Activated T-cell treated with anti-CD3 and anti-CD28 coated beads for 48 hours (primary cell): ENCODE data around the gene CHST11.

ENCODE experiments used
- DNase-seq: peaks from one replicate; pipeline ENCODE4 v3.0.0-alpha.2; 2020; ENCODE audit warnings: low read depth

CHST11 gene

DNA sequence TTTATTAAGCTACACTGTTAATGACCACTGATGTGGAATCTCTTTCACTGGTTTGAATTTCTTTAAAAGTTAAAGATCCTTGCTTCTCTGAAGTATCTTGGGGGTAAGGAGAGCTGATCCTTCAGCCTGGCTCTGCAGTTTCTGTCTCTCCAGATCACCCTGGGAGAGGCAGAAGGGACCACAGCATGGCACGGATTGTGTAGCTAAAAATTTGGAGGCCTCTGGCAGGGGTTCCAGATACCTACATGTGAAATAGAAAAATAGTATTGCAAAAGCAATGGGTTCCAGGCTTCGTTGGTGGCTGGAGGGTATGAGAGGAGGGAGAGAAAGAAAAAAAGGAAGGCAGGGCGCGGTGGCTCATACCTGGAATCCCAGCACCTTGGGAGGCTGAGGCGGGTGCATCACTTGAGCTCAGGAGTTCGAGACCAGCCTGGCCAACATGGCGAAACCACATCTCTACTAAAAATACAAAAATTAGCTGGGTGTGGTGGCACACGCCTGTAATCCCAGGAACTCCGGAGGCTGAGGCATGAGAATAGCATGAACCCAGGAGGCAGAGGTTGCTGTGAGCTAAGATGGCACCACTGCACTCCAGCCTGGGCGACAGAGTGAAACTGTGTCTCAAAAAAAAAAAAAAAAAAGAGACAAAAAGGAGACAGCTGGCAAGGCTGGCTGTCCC is 3.4 kb downstream of the CHST11 start:
- DNase-seq, result no peak

DNA sequence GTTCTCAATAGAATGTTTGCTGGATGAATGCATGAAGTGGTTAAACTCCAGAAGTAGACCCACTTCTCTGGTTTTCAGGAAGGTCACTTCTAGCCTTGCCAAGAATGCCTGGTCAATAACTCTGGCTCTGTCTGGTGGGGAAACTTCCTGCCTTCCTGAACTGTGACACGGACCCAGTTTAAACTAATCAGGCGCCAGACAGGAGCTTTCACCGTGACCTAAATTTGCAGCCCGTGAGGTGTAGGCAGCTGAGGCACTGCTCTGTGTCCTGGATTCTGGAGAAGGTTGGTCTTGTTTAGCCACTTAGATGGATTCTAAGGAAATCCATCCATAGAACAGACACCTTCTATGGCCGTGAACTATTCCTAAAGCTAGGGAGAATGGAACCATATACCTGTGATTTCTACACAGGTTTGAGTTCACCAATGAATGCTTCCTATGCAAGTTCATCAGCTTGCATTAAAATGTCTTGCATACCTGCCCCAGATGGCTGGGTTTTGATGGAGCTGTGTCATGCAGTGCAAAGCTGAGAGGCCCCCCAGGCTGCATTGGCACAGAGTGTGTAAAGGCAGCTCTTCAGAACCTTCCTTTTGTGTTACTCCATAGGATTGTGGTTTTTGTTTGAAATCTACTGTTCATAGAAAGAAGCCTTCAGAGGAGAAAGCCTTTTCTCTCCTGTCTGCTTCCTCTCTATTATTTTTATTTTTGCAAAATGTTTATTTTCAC is 4.4 kb downstream of the CHST11 start:
- DNase-seq, result no peak

DNA sequence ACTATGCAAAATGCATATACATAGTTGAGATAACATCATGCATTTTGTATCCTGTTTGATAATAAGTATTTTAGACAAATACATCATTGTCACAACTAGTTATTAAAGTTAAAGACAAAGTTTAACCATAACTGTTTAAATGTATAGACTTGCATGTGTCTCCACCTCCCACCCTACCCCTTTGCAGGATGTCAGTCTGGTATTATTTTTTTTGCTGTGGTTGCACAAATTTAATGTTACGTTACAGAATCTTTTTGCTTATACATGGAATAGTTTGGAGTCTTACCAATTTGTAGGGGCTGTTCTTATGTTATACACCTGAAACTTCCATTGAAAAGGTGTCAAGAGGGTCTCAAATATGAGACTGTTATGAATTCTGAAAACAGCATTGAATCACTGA is 5.6 kb downstream of the CHST11 start:
- DNase-seq, result no peak

DNA sequence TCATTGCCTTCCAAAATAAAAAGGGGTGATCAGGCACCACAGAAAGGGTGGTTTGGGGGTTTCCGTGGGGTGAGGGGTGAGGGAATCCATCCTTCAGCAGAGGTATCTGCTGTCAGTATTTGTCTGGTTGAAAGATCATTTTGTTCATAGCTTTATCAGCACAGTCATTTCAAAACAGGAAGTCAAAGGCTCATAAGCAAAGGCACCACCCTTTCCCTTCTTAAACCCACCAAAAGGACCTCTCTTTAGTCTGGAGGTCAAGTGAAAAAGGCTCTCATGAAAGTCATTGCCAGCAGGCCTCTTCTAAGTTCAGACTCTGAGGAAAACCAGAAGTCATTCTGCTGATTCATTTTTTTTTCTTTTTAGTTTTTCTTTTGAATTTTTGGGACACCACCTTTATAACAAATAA is 6.2 kb downstream of the CHST11 start:
- no peak for DNase-seq

DNA sequence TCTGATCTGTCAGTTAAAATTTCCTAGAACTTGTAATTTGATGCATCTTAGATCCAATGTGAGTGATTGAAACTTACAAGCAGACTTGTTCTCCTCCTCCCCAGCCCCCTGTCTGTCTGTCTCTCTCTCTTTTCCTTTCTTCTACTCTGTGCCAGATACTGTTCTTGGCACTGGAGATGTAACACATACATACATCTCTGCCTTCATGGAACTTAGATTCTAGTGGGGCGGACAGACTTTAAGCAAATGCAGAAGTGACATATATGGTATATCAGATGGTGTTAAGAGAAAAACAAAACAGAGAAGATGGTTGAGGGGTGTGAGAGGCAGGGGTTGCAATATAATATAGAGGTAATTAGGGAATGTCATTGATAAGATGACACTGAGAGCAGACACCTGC is 6.6 kb downstream of the CHST11 start:
- DNase-seq, result no peak

DNA sequence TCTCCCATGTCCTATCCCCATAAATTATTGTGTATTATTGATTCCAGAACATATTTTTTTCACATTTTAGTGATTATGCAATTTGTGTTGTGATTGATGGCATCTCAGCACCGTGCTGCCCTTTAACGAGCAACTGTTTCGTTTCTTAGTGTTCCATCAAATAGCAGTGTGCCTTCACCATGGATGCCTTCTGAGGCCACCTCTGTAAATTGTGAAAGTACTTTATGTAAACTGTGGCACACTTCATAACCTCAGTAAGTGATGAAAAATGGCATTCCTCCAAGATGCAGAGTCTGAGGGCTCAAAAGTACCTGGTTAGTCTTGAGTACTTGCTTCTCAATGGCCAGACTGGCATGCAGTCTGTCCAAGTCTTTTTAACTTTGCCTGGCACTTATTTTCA is 8.2 kb downstream of the CHST11 start:
- DNase-seq, result no peak

DNA sequence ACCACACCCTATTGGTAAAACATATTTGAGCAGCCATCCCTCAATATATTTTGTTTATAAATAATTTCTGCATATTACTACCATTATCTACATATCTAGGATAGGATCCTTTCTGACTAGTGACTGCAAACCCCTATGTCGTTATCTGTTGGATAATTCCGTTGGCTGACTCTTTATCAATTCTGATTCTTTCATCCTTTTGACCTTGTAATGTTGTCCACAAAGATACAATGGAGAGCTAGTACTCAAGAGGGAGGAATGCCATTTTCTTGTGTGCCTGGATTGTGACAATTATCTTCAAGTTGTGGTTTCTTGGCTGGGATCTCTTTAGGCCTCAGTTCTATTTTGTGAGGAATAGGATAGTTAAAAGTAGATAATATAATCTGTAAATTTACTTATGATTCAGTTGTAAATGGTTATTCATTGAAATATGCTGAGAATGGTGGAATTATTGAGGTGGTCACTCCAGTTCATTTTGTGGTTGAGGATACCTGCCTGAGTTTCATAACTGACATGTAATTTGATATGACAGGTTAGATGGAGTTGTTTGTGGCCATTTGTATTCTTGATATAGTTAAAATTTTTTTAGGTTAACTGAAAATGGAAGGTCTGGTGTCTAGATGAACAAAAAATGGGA is 10.1 kb downstream of the CHST11 start:
- DNase-seq, result no peak

DNA sequence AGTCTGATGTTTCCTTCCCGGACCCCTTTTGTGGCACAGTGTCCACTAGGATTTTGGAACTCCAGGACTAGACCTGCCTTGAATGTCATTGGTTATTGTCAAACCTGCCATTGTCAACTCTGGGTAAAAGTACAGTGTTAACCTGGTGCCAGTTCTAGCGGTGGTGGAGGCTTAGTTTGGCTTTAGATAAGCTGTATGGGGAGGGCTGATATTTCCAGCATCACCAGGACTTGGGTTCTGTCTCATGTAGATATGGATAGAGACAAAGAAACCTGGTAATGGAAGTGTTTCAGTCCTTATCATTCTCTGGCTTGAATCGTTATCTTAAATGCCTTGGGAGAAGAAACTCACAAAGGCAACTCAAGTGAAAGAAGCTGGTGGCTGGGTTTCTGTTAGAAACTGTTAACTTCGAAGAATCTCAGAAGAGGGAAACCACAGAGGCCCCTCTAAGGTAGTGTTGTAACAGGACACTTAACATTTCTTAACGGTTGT is 10.6 kb downstream of the CHST11 start:
- DNase-seq, result no peak

DNA sequence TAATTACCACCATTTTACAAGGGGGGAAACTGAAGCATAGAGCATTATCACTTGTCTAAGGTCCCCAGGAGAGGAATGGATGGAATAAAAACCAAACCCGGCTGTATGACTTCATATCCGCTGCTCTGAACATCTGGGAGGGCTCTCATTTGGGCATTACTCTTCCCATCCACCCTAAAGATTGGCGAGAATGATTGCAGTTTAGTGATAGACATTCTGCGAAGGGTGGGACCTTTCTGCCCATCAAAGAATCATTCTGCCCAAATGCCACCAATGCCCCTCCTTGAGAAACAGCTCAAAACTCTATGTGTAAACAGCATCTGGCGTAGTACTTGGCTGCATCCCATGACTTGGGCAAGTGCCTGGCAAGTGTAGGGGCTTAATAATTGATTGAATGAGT is 11.6 kb downstream of the CHST11 start:
- no peak for DNase-seq

DNA sequence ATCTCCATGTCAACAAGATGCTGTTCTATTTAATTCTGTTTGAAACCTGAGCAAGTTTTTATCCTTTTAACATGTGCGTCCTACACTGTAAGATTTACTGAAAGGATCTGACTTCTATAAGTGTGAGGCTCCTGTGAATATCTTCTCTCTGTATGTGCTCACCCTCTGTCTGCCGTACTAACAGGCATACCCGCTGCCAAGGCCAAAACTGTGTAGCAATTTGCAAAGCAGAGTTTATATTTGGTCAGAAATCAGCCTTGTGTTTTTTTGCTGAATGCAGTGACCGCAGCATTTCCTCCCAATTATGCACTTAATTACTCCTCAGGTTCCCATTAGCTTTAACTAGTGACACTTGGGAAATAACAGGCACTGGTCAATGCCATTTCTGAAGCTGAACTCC is 12.3 kb downstream of the CHST11 start:
- no peak for DNase-seq

DNA sequence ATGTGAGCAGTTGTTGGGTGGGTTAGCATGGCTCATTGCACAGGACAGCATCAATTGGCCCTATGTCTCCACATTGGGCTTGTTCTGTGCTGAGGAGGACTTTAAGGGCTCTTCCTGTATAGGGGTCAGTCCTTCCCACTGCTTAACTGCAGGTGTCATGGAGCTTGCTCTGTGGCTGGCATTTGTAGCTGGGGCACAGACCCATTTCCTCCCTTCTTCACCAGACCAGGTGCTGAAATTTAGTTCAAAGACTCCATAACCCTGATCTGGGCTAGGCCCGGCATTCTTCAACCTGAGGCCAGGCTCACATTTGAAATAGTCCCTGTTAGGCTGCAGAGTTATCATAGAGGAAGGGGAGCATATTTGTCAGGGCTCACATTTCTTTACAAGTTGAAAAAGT is 12.8 kb downstream of the CHST11 start:
- DNase-seq, result no peak

DNA sequence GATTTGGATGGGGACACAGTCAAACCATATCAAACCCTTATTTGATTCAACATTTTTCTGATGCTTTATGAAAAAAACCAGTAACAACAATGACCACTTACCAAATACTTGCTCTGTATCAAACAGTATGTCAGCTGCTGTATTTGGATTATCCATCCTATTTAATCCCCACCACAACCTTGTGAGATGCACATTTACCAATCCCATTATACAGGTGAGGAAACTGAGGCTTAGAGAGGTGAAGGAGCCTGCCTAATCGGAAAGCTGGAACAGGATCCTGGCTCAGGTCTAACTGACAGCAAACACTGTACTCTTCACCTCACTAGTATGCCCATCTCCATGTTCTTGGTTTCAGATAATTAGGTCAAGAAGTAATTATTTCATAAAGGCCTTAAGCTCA is 13.8 kb downstream of the CHST11 start:
- no peak for DNase-seq

DNA sequence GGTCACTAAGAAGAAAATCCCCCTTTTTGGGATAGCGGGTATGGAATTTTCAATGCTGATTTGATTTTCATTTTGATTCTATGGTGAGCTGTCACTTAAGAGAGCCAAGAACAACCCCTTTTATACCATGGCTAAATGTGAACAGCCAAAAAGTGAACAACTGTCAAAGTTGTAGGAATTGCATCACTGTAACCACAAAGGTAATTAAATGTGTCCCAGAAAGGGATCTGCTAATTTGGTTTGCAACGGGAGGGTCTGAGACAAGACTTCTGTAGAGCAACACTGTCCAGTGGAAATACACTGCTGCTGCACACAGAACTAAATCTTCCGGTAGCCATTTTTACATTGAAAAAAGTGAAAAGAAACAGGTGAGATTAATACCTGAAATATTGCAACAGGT is 14.6 kb downstream of the CHST11 start:
- no peak for DNase-seq

DNA sequence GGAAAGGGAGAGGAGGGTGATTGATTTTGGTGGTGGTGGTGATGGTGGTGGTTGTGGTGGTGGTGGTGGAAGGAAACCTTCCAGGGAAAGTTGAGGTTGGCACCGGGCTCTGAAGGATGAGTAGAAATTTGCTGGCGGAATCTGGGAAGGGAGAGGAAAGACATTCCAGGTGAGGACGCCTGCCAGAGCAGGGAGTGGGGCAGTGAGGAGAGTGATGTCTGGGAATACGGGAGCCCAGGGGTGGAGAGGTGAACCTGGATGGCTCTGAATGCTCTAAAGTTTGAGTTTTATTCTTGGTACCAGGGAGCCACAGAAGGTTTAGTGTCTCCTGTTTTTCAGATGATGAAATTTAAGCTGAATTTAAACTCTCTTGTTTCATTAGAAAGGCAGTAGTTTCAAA is 16.0 kb downstream of the CHST11 start:
- no peak for DNase-seq

DNA sequence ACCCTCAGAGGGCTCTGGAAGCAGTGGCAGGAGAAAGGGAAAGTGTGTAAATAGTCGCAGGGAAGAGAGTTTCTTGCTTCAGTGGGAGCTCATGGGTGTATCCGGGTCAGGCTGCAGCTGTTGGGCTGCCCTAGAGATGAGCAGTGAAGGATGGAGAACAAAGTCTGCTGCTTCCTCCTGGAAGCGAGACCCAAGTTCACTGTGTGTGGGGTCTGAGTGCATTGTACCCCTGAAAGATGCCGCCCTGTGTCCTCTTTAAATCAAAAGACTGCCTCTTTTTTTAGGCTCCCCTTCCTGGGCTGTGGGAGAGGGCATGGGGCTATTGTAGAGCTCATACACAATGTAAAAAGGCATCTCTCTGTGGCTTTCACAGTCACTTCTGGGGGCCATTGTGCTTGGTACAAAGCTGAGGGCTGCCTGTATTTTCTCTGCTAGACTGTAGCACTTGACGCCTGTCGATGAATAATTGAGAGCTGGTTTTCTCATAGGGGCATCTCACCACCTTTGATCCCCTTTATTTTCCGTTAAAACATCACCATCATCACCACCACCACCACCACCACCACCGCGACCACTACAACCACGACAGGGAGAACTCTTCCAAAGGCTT is 16.7 kb downstream of the CHST11 start:
- DNase-seq, result no peak

DNA sequence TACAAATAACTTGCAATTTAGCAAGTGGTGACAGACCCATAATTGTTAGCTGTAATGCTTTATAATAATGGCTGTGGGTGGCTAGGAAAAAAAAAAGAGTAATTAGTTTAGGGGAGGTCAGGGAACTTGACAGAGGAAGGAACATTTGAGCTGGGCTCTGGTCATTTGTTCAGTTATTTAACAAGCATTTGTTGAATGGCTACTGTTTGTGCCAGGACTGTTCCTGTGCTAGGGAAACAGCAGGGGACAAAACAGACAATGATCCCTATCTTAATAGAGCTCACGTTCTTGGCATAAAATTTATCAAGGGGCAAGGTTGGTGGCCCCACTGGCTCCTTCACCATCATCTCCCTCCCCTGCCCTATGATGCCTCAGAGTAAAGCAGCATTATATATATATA is 18.5 kb downstream of the CHST11 start:
- no peak for DNase-seq

DNA sequence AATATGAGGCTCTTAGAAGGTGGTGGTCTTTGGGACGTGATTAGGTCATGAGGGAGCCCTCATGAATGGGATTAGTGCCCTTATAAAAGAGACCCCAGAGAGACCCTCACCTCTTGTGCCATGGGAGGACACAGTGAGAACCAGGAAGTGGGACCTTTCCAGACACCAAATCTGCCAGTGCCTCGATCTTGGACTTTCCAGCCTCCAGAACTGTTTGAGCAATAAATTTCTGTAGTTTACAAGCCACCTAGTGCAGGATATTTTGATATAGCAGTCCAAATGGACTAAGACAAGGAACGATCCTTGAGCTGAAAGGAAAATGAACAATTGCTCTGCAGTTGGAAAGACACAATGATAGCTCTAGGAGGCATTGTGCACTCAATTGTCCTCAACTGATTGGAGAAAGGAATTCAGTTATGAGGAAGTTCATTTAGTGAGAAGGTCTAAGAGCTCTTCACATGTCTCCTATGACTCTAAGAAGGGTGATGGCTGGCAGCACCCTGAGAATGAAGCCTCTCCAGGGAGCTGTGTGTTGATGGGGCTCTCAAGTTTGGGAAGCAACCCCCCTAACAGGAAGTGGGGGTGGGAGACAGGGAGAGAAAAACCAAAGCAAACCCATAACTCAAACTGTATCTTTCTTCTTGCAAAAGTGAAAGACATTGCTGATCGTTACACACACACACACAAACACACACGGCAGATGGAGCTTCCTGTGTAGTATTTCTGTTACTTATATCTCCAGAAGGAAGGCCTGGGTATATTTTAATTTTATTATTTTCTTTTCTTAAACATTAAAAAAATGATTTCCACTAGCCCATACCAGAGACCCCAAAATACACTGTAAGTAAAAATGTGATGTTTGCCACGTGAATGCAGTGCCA is 21.0 kb downstream of the CHST11 start:
- DNase-seq, result no peak

DNA sequence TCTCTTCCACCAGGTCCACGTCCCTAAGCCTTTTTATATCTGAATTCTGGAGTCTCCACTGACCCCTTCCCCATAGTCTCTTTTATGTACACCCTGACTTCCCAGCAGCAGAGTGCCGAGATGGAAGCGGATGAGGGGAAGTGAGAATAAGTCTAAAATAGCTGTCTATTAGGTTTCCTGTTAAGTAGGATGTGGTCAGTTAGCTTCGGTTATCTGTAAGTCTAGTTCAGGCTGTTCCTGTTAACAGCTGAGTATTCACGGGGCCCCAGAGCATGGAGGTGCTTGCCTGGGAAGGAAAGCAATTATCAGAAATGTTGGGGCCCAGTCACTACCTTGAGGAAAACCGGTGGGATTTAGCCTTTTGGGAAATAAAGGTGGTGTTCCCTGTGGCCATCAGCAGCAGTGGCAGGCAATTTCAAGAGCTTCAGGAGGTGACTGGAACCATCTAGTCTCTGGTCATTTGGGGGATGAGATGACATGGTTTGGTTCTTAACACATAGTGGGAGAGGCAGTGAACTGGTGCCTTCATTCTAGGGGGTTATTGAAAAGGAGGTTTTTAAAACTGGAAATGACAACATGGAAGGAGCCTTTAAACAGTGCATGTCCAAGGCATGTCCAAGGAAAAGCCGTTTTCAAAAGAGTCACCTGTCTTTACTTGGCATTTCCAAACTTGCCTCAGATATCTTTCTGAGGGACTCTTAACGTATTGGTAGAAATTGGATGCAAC is 21.8 kb downstream of the CHST11 start:
- no peak for DNase-seq

DNA sequence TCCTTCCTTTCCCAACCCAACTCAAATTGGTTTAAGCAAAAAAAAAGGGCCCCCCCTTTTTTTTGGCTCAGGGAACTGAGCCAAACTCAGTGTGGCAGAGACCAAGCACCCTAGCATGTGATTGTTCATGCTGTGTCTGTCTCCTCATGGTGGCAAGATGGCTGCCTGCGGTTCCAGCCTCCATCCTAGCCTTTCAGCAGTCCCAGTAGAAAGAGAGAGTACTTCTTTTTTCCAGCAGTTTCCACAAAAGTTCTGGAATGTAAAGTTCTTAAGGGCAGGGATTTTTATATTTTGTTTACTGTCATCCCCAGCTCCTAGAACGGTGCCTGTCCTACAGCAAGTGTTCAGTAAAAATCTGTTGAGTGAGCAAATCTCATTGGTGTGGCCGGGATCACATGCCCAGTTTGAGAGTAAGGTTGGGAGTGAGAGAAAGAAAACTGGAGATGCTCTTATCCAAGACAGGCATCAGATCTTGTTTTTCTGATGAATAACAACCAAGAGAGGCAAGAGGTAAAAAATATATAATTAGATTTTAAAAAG is 22.4 kb downstream of the CHST11 start:
- no peak for DNase-seq

DNA sequence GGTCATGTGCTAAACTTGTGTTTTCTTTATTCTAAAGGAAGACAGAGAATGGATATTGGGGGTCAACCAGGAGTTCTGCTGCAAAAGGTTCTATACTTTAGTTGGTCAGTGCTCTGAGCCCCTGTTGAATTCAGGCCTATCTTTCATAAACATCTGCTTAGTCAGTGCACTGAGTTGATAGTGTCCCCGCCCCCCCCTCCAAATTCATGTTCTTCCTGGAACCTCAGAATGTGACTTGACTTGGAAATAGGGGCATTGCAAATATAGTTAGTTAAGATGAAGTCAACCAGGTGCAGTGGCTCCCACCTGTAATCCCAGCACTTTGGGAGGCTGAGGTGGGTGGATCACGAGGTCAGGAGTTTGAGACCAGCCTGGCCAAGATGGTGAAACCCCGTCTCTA is 23.3 kb downstream of the CHST11 start:
- DNase-seq, result no peak
